A549 (cell line): ENCODE data around the gene GRIK4. TPM values are rescaled to one million over a fixed set of nuclear protein-coding genes. Genes with fewer than 3 reads are reported as not detected.

Experiments
- ATAC-seq, 2 experiments: fragments of 200-7000 bp in 1 of 2; fragments of >200 bp in 1 of 2; cut with Nextera tagmentation in 1 of 2; cut with Tn5 transposase in 1 of 2; 3 replicates each; pipeline versions ENCODE4 v1.8.0 to v1.9.1; 2018 to 2020; ENCODE audit warnings: mild to moderate bottlenecking in 1 of 2, moderate library complexity in 1 of 2
- CTCF ChIA-PET: fragments of 300-600 bp; sonication (Branson Sonifier 250); formaldehyde crosslinking; extraction: SDS; loops from one replicate; lab custom pipeline; 2021; ENCODE audit warnings: antibody characterized with exemption, inconsistent platforms; lab: Yijun Ruan, JAX
- POLR2A ChIA-PET: fragments of 350-600 bp; formaldehyde crosslinking; extraction: SDS; loops from one replicate; lab custom pipeline; 2021; ENCODE audit warnings: antibody characterized with exemption, inconsistent platforms; lab: Yijun Ruan, JAX
- DNase-seq, 2 experiments: peaks; one replicate each; pipeline versions ENCODE4 v3.0.0 to v3.0.0-alpha.2; 2011 to 2016; ENCODE audit warnings: low read depth in 1 of 2, low spot score in 1 of 2
- FAIRE-seq: peaks from 2 replicates; lab custom pipeline; 2011; peaks lifted over from hg19 to GRCh38; lab: Jason Lieb, UNC
- H3K27ac ChIP-seq, 2 experiments: fragments of >200 bp; sonication (Bioruptor Twin); formaldehyde crosslinking; 3 replicates each; pipeline ENCODE4 v1.5.1; 2016 to 2017
- H3K4me1 ChIP-seq: fragments of >200 bp; sonication (Bioruptor Twin); formaldehyde crosslinking; 3 replicates; pipeline ENCODE4 v1.6.1; 2016
- H3K4me2 ChIP-seq: fragments of >200 bp; sonication (Bioruptor Twin); formaldehyde crosslinking; 3 replicates; pipeline ENCODE4 v1.6.1; 2016
- H3K4me3 ChIP-seq: fragments of >200 bp; sonication (Bioruptor Twin); formaldehyde crosslinking; 3 replicates; pipeline ENCODE4 v1.5.1; 2016
- H3K9me3 ChIP-seq: fragments of >200 bp; sonication (Bioruptor Twin); formaldehyde crosslinking; 3 replicates; pipeline ENCODE4 v1.6.1; 2016
- CBX8 ChIP-seq: fragments of 200-600 bp; sonication (generic); IDR thresholded peaks from 2 replicates; pipeline ENCODE4 v1.6.1; 2016
- CEBPB ChIP-seq, 2 experiments: fragments of >200 bp in 1 of 2; sonication (Bioruptor Twin) in 1 of 2; formaldehyde crosslinking in 1 of 2; IDR thresholded peaks; 2 replicates each; pipeline ENCODE4 v1.6.1; 2012 to 2016
- CHD2 ChIP-seq: fragments of 150-350 bp; IDR thresholded peaks from 2 replicates; pipeline ENCODE4 v1.6.1; 2014; ENCODE audit warnings: low read length; ENCODE audit not compliant: partially characterized antibody
- EP300 ChIP-seq, 2 experiments: fragments of >200 bp; sonication (Bioruptor Twin); formaldehyde crosslinking; IDR thresholded peaks; 2 replicates in 1 of 2; 3 replicates in 1 of 2; pipeline ENCODE4 v1.6.1; 2016 to 2017
- FOSL2 ChIP-seq, 2 experiments: fragments of 450-650 bp in 1 of 2; fragments of >200 bp in 1 of 2; sonication (Bioruptor Twin) in 1 of 2; formaldehyde crosslinking; IDR thresholded peaks; 2 replicates each; pipeline versions ENCODE4 v1.5.0 to v1.6.1; 2016 to 2020; ENCODE audit warnings: mild to moderate bottlenecking in 1 of 2, moderate library complexity in 1 of 2
- FOXS1 ChIP-seq: fragments of 250-450 bp; sonication (Bioruptor Pico); IDR thresholded peaks from 2 replicates; pipeline ENCODE4 v1.5.0; 2020; ENCODE audit warnings: mild to moderate bottlenecking, moderate library complexity
- GATA3 ChIP-seq: IDR thresholded peaks from 2 replicates; pipeline ENCODE4 v1.6.1; 2012; ENCODE audit warnings: borderline replicate concordance
- HDAC2 ChIP-seq: fragments of 200-600 bp; sonication (generic); IDR thresholded peaks from 2 replicates; pipeline ENCODE4 v1.6.1; 2016
- MAFK ChIP-seq: fragments of 450-650 bp; IDR thresholded peaks from 2 replicates; pipeline ENCODE4 v1.6.1; 2014; ENCODE audit not compliant: partially characterized antibody
- NFE2L2 ChIP-seq: fragments of 150-350 bp; conservative IDR thresholded peaks from 2 replicates; pipeline ENCODE4 v1.6.1; 2014; ENCODE audit warnings: low read length
- NPAS2 ChIP-seq: fragments of 250-450 bp; sonication (Bioruptor Pico); IDR thresholded peaks from 2 replicates; pipeline ENCODE4 v1.8.0; 2022; ENCODE audit warnings: mild to moderate bottlenecking, moderate library complexity, borderline replicate concordance
- NR3C1 ChIP-seq: fragments of >200 bp; sonication (Bioruptor Twin); formaldehyde crosslinking; IDR thresholded peaks from 3 replicates; pipeline ENCODE4 v1.6.1; 2017
- POLR2AphosphoS2 ChIP-seq: conservative IDR thresholded peaks from 2 replicates; pipeline ENCODE4 v1.6.1; 2012; ENCODE audit warnings: low read length, improper control_type of control experiment, inconsistent platforms
- TP53 ChIP-seq: fragments of 250-450 bp; sonication (Bioruptor Pico); IDR thresholded peaks from 2 replicates; pipeline ENCODE4 v1.5.0; 2021; ENCODE audit warnings: mild to moderate bottlenecking, moderate library complexity
- USF2 ChIP-seq: fragments of 450-650 bp; IDR thresholded peaks from 2 replicates; pipeline ENCODE4 v1.6.1; 2014; ENCODE audit warnings: antibody characterized with exemption
- ZFP36 ChIP-seq: fragments of 450-650 bp; IDR thresholded peaks from 2 replicates; pipeline ENCODE4 v1.6.1; 2014; ENCODE audit warnings: borderline replicate concordance; ENCODE audit not compliant: partially characterized antibody
- WGBS: methylation state at CpG from one replicate; pipeline ENCODE4 v1.1.6; 2017; ENCODE audit errors: missing lambda C conversion rate; 5-methylcytosine and 5-hydroxymethylcytosine counted together
- polyA plus RNA-seq, 4 experiments: library from polyadenylated mRNA; depleted of rRNA in 3 of 4; stranded (reverse); fragments of >200 nt; fragmentation: RNase III in 1 of 4; extraction: RNeasy Plus Mini Kit Qiagen cat#74134 plus additional on column Dnase treatment in 1 of 4; gene quantifications; 2 replicates in 3 of 4; 3 replicates in 1 of 4; pipeline ENCODE4 v1.2.3, GENCODE V29; 2011 to 2017
- TF ChIP-seq, protein P1 (sequence below): IDR thresholded peaks from 2 replicates; pipeline ENCODE4 v1.6.1; 2012; ENCODE audit warnings: low read depth, borderline replicate concordance
- TF ChIP-seq, protein P2 (sequence below): fragments of 200-600 bp; sonication (generic); IDR thresholded peaks from 2 replicates; pipeline ENCODE4 v1.6.1; 2016; ENCODE audit warnings: antibody characterized with exemption, mild to moderate bottlenecking, moderate library complexity

Gene GRIK4
- polyA plus RNA-seq, 2 of the 4 experiments (the other 2 are of a cell fraction), result 0.01 TPM; not detected in 1

DNA sequence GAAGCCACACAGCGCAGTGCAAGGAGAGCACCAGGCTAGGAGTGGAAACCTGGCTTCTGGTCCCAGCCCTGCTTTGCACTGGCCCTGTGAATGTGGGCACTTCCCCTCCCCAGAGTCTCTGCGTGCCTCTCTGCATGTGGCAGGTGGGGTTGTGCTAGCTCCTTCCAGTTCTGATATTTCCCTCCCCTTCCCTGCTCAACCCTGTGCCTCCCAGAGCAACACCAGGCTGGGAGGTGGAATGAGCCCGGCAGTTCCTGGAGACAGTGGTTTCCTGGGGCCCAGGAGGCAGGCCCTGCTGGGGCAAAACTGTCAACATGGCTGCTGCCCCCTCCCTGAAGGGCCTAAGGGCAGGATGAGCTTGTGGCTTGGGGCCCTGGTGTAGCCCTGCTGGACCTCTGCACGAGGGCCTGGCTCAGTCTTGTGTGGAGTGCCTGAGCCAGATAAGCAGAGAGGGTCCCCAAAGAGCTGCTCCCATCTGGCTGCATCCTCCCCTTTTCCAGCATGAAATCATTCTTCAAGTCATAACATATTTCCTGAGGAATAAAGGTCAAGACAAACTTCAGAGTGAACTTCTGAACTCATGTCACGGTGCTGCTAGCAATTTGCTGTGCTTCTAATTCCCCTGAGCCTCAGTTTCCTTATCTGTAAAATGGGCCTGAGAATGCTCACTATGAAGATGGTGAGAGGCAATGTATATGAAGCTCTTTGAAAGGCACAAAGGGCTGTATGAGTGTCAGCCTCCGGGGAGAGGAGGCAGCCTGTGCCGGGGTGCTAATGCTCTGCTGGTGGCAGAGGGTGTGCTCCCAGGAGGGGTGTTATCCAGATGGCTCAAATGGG is 116.0 kb downstream of the GRIK4 start (continued):
- no peak for TF ChIP-seq CHD2
- no peak for TF ChIP-seq TP53 (CRISPR knock-in tag)
- TF ChIP-seq POLR2AphosphoS2, result no peak

DNA sequence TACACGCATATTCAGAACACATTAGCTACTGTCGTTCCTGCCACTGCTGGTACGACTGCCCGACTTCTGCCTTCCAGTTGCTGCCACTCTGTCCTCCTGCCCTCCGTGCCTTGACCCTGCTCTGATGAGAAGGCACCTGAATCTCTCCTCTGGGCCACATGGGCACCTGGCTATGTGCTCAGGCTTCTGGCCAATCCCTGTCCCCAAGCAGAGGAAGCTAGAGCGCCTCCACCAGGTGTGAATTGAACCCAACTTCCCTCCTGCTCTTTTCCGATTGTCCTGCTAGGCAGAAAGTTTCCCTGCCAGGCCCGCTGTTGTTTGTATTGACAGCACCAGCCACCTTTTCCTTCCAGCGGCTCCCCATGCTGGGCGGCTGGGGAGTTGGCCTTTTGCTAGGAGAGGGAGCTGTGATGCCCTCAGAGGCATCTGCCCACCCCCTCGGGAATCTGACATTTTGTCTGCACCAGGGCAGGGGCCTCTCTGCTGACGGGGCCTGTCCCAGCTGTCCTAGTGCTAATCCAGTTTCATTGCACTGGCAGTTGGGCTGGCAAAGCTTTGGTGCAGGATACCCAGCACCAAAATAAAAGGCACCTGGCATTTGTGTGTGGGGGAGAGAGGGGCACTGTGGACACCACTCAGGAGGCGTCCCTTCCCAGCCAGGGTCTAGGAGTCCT is 118.0 kb downstream of the GRIK4 start:
- no peak overlapping the region for H3K4me2 ChIP-seq
- no peaks in the 10 kb centered on the region for H3K4me1 ChIP-seq
- POLR2A ChIA-PET, result no interaction called here
- no peak for DNase-seq
- H3K9me3 ChIP-seq, result no peaks in the 10 kb centered on the region
- H3K4me3 ChIP-seq, result no peak overlapping the region
- ATAC-seq, result no peak
- no peak overlapping the region for H3K27ac ChIP-seq
- CTCF ChIA-PET, result interaction anchor here (1.4 kb wide), 1 partner anchor 31 kb away, joined by 4 read pairs; no protein-coding TSS in a partner anchor
- 46% methylated on average over 10 of the region's 13 CpGs for WGBS
- no peak for FAIRE-seq
- TF ChIP-seq, protein P1, sequence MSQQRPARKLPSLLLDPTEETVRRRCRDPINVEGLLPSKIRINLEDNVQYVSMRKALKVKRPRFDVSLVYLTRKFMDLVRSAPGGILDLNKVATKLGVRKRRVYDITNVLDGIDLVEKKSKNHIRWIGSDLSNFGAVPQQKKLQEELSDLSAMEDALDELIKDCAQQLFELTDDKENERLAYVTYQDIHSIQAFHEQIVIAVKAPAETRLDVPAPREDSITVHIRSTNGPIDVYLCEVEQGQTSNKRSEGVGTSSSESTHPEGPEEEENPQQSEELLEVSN, result no peak
- TF ChIP-seq MAFK, result no peak
- TF ChIP-seq GATA3, result no peak
- no peak for TF ChIP-seq NFE2L2

DNA sequence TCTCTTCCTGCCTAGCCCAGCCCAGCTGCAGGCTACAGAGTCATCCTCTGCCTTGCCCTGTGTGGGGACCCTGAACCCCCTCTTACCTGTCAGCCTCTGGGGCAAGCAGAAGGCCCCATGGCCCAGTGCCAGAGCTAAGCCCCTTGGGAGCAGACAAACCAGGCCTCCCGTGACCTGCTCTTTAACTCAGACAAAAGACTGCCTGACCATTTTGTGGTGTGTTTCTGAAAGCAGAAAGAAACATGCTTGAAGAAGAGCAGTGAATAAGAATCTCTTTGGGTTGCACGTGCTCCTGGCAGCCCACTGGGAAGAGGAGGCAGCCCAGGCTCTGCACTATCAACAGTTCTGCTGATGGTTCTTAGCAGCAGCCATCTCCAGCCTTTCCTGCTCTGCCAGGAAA is 118.6 kb downstream of the GRIK4 start:
- ATAC-seq, result no peak

More for the DNA sequence above, 118.6 kb downstream of the GRIK4 start:
- FAIRE-seq, result no peak
- TF ChIP-seq EP300 (IDR thresholded peaks at IDR 0.05), result no peak
- TF ChIP-seq, protein P2, sequence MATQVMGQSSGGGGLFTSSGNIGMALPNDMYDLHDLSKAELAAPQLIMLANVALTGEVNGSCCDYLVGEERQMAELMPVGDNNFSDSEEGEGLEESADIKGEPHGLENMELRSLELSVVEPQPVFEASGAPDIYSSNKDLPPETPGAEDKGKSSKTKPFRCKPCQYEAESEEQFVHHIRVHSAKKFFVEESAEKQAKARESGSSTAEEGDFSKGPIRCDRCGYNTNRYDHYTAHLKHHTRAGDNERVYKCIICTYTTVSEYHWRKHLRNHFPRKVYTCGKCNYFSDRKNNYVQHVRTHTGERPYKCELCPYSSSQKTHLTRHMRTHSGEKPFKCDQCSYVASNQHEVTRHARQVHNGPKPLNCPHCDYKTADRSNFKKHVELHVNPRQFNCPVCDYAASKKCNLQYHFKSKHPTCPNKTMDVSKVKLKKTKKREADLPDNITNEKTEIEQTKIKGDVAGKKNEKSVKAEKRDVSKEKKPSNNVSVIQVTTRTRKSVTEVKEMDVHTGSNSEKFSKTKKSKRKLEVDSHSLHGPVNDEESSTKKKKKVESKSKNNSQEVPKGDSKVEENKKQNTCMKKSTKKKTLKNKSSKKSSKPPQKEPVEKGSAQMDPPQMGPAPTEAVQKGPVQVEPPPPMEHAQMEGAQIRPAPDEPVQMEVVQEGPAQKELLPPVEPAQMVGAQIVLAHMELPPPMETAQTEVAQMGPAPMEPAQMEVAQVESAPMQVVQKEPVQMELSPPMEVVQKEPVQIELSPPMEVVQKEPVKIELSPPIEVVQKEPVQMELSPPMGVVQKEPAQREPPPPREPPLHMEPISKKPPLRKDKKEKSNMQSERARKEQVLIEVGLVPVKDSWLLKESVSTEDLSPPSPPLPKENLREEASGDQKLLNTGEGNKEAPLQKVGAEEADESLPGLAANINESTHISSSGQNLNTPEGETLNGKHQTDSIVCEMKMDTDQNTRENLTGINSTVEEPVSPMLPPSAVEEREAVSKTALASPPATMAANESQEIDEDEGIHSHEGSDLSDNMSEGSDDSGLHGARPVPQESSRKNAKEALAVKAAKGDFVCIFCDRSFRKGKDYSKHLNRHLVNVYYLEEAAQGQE, result no peak
- TF ChIP-seq FOSL2 (IDR thresholded peaks at IDR 0.05), result no peak
- no peak for TF ChIP-seq FOSL2 (CRISPR knock-in tag; IDR thresholded peaks at IDR 0.05)
- no peak for TF ChIP-seq USF2
- no peak for TF ChIP-seq NPAS2 (CRISPR knock-in tag)
- no peak for TF ChIP-seq ZFP36
- no peak for TF ChIP-seq MAFK
- TF ChIP-seq FOXS1 (CRISPR knock-in tag), result no peak
- TF ChIP-seq HDAC2, result no peak
- TF ChIP-seq CEBPB (IDR thresholded peaks at IDR 0.05), result no peak
- TF ChIP-seq CBX8, result no peak
- no peak for TF ChIP-seq NR3C1
- ChIA-PET POLR2A (no interaction called here), CTCF (interaction anchor here (0.6 kb wide), 1 partner anchor 54 kb away, joined by 4 read pairs; no protein-coding TSS in a partner anchor)
- Histone ChIP-seq H3K9me3 (no peaks in the 10 kb centered on the region), H3K27ac (no peak overlapping the region), H3K4me1 (no peaks in the 10 kb centered on the region), H3K4me3 (no peak overlapping the region), H3K4me2 (no peak overlapping the region)
- no peak for DNase-seq
- 50% methylated on average over 2 of the region's 2 CpGs for WGBS
